AG04449 (cell line): ENCODE data around the gene POLR2F.

Experiments used
- CTCF ChIA-PET: fragments of 350-600 bp; formaldehyde crosslinking; extraction: SDS; loops from one replicate; lab custom pipeline; 2021; ENCODE audit warnings: antibody characterized with exemption; lab: Yijun Ruan, JAX
- POLR2A ChIA-PET: fragments of 400-600, 350-600 bp; formaldehyde crosslinking; extraction: SDS; loops from one replicate; lab custom pipeline; 2020; ENCODE audit warnings: antibody characterized with exemption, inconsistent platforms; lab: Yijun Ruan, JAX
- DNase-seq: peaks from one replicate; pipeline ENCODE4 v3.0.0-alpha.2; 2010; ENCODE audit warnings: low read depth, low spot score
- H3K4me3 ChIP-seq: 2 replicates; pipeline ENCODE4 v1.5.1; 2011; ENCODE audit warnings: low read depth, mild to moderate bottlenecking, control low read depth, low read length
- CTCF ChIP-seq: IDR thresholded peaks from one replicate; pipeline ENCODE4 v1.5.1; 2011; ENCODE audit warnings: mild to moderate bottlenecking, moderate library complexity, low read length, control low read depth, inconsistent platforms; ENCODE audit not compliant: insufficient read depth; ENCODE audit errors: missing control alignments

POLR2F gene

DNA sequence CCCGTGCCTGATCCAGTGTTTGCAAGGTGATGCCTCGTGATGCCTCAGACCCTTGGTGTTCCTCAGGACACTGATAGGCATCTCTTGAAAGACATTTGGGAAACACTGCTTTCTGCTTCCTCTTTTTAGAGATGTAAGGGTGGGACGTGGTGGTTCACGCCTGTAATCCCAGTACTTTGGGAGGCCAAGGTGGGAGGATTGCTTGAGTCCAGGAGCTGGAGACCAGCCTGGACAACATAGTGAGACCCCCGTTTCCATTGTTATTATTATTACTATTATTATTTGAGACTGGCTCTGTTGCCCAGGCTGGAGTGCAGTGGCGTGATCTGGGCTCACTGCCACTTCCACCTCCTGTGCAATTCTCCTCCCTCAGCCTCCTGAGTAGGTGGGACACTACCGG lies 37.4 kb downstream of the POLR2F start:
- no peak overlapping the region for H3K4me3 ChIP-seq
- DNase-seq: no peak
- TF ChIP-seq CTCF: no peak
- POLR2A ChIA-PET: no interaction called here
- CTCF ChIA-PET: interaction anchor here (1.5 kb wide), 1 partner anchor 25 kb away, joined by 6 read pairs; no protein-coding TSS in a partner anchor

DNA sequence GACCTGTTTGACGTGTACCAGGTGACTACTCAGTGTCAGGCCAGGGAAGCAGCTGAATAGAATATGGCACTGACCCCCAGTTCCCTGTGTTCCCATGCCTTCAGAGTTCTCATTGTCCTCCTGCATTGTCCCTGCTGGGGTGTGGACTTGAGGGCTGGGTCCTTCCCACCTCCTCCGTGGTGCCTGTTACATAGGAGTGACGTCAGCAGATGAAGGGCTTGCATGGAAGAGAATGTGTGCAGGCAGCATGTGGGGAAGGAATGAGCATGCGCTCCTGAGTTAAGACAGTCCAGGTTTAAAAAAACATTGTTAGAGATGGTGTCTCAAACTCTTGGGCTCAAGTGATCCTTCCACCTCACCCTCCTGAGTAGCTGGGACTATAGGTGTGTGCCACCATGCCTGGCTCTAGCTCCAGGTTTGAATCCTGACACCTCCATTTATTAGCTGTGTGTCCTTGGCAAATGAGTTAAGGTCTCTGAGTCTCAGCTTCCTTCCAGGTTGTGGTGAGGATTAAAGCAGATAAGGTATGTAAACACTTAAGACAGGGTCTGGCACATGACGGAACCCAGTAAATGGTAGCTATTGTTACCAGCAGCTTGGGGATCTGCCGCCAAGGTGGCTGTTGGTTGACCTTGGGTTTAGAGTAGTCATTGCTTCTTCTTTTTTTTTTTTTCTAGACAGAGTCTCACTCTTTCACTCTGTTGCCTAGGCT lies 38.4 kb downstream of the POLR2F start:
- ChIA-PET CTCF (interaction anchor here (0.8 kb wide), 1 partner anchor 26 kb away, joined by 3 read pairs; no protein-coding TSS in a partner anchor), POLR2A (no interaction called here)
- no peak for DNase-seq
- TF ChIP-seq CTCF: no peak
- H3K4me3 ChIP-seq: no peak overlapping the region

DNA sequence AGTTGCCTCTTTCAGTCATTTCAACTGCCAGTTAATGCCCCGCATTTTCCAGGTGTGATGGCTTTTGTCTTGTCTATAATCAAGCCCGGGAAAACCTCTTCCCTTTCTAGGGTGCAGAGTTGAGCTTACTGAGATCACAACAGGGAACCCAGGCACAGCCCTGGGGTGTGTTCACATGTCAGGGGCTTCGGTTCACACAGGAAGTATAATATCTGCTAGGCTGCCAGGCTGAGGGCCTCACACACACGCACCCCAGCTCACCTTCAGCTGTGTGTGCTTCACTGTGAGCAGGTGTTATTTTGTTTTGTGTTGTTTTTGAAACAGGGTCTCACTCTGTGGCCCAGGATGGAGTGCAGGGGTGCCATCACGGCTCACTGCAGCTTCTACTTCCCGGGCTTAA lies 40.5 kb downstream of the POLR2F start:
- no peak for TF ChIP-seq CTCF
- no peak for DNase-seq
- ChIA-PET CTCF (interaction anchor here (2.0 to 2.1 kb wide), 2 partner anchors 58 to 177 kb away, joined by 7 to 10 read pairs; no protein-coding TSS in a partner anchor), POLR2A (no interaction called here)
- H3K4me3 ChIP-seq: no peak overlapping the region

GRCh38 chr22:37994982-37995381 lies 41.5 kb downstream of the POLR2F start:
- H3K4me3 ChIP-seq: no peak overlapping the region
- POLR2A ChIA-PET: interaction anchor here (1.1 kb wide), 1 partner anchor 185 kb away, joined by 3 read pairs; no protein-coding TSS in a partner anchor
- CTCF ChIA-PET: no interaction called here
- no peak for DNase-seq
- no peak for TF ChIP-seq CTCF

DNA sequence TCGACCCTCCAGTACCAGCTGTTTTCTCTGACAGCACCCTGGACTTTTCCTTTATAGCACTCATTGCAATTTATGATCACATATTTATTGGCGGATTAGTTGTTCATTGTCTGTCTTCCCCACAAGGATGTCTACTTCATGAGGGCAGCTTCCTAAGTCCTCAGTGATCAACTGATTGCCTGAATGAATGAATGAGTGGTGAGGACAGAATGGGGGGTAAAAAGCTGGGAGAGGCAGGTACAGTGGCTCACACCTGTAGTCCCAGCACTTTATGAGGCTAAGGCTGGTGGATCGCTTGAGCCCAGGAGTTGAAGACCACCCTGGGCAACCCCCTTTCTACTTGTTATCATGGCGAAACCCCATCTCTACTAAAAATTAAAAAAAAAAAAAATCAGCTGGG lies 42.0 kb downstream of the POLR2F start:
- CTCF ChIA-PET: no interaction called here
- POLR2A ChIA-PET: interaction anchor here (1.1 kb wide), 1 partner anchor 185 kb away, joined by 3 read pairs; no protein-coding TSS in a partner anchor
- no peak overlapping the region for H3K4me3 ChIP-seq
- TF ChIP-seq CTCF: no peak
- no peak for DNase-seq

DNA sequence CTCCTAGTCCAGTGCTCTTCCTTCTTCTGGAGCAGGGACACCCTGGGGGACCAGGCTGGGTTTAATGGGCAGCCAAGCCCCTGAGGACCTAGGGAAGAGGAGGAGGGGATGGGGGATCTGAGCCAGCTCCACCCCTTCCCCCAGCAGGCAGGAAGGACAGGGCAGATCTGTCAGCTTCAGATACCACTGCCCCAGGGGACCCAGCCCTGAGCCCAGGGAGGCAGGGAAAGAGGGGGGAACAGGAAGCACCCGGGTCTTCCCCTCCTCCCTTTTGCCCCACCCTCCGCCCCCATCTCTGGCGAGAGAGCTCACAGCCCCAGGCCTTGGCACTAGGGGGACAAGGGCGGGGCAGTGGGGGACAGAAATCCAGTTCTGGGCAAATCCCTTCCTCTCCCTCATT lies 42.6 kb downstream of the POLR2F start:
- ChIA-PET POLR2A (no interaction called here), CTCF (no interaction called here)
- TF ChIP-seq CTCF: no peak
- DNase-seq: no peak
- no peak overlapping the region for H3K4me3 ChIP-seq
